Stimulated activated CD8-positive, alpha-beta memory T cell treated with anti-CD3 and anti-CD28 coated beads, Interleukin-2, amount 100 ng/mL, for 1 hour (primary cell): ENCODE data around the gene COX19.

Experiments
- DNase-seq, 2 donors: peaks; one replicate each; pipeline ENCODE4 v3.0.0-alpha.2; 2020; ENCODE audit warnings: low read depth in 2 of 2

The COX19 gene

DNA sequence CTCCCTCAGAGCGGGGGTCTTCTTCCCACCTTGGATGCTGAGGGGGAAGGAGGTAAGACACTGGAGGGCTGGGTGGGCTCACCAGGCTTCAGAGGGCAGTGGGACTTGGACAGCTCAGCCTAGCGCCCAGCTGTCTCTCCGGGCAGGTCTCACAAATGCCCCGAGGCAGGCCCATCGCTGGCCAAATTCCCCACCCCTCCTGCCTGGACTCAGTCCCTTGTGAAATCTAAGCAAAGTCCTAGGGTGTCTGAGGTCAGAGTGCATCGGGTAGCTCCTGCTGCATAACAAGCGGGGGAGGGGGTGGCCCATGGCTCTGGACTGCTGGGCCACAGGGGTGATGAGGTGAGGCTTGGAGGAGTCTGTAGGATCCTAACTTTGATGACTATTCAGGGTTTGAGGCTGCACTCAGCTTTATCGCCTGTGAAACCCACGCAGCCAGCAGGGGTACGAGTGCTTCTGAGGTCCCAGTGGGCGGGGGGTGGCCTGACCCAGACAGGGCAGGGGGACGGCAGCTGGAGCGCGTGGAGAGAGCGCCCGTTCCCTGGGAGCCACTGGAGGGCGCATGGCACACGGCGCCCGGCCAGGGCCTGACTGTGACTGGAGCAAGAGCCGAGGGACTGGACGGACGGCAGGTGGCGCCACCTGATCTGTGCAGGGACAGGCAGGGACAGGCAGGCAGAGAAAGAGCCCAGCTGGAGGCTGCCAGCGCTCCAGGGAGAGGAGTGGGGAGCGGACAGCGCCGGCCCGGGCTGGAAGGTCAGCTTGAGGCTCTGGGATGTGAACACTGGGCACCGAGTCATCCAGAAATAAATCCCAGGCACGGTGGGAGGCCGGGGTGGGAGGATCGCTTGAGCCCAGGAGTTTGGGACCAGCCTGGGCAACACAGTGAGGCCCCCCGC is 17.6 kb upstream of the COX19 start:
- DNase-seq = peak; percentile 88 to 90

DNA sequence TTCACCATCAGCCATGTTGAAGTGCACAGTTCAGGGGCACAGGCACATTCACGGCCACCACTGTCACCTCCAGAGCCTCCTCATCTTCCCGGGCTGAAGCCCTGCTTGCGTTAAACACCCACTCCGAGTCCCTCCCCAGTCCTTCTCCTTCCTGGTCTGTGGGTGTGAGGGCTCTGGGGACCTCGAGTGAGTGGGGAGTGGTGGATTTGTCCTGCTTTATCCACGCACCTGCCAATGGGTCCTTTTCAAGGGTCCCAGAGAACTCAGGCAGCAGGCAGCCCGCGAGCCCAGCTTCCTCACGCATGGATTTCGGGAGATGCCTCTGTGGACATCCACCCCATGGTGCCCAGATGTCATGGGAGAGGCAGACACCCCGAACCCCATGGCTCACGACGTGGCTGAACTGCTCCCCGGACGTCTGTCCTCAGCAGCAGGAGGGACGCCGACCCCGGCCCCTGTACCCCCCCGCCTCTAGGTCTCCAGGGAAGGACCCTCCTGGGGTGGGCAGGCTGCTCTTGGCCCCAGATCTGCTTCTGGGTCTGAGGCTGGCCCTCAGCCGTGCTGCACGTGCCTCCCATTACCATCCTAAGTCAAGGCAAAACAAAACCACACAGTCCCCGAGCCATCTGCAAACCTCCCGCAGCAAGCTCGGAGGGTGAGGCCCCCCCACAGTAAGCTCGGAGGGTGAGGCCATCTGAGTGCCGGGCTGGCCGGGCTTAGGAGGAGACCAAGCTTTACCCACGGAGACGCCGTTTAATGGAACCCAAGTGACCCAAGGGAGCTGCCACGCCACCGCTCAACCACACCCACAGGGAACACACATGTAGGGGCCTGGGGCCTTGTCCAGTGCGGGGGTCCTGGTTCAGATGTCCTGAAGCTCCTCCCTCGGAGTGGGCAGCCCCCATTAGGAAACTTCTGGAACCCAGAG is 16.6 kb upstream of the COX19 start:
- no peak for DNase-seq

DNA sequence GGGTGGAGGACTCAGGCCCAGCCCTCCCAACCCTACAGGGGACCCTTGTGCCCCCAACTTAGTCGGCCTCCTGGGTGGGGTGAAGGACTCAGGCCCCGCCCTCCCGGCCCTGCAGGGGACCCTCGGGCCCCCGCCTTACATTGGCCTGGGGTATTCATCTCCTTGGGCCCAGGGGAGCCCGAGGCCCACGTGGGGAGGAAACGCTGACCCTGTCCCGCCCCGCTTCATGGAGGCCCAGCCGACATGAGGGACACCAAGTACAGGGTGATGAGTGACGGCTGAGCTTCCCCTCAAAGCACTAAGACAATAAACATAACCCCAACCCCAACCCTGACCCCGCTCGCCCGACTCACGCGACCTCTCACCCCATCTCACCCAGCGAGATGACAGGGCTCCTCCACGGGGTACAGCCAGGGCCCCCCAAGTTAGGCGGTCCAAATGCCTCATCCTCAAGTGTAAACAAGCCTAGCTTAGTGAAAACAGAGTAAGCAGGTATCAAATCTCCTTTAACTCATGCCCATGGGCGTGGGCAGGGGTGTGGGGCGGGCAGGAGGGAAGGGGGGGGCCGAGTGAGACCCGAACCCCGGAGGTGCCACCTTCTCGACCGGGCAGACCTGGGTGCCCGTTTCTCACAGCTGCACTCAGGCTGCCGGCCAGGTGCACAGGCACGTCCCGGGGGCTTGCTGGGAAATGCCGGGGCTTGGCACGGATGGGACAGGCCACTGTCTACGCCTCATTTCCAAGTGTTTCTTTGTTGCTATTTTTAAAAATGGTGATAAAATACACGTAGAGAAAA is 15.8 kb upstream of the COX19 start:
- DNase-seq = no peak

DNA sequence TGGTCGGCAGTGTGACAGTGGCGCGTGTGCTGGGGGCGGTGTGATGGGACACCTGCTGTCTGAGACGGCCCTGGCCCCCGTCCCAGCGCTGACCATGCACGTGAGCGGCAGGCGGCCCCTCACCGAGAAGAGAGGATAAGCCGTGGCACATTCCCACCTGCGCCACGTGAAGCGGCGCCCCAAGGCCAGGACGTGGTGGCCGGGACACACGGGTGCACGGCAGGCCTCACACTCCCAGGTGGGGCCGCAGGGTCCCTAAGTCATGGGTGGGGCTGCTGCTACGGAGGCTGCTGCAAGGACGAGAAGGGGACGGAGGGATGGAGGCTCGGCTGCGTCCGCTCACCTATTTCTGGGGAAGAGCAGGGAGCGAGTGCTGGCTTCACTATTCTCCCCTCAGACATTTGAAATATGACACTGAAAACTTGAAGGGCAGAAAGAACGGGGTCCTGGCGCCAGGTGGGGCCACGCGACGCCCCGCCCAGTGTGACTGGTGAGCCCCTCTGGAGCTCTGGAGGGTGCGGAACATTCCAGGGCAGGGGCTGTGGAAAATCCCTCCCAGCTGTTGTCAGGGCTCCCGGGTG is 15.1 kb upstream of the COX19 start:
- DNase-seq = no peak

DNA sequence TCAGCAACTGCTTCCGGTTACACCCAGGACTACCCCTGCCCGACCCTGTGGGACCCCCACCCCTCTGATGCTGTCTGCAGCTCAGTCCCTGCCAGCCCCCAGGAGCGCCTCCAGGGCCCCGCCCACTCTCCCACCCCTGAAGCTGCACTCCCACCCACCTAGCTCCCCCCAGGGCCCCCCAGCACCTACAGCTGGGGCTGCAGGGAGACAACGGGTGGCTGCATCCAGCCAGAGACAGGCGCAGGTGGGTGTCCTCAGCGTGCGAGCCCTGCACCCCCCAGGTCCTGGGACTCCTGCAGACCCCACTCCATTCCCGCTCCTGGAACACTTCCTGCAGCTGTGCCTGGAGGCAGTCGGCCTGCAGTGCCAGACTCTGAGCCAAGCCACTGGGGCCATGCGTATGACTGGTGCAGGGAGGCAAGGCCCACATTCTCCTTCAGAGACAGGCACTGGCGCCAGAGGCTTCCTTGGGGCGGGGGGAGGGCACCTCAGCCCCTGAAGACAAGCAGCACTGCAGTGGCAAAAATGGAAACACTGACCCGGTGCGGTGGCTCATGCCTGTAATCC is 13.7 kb upstream of the COX19 start:
- no peak for DNase-seq

DNA sequence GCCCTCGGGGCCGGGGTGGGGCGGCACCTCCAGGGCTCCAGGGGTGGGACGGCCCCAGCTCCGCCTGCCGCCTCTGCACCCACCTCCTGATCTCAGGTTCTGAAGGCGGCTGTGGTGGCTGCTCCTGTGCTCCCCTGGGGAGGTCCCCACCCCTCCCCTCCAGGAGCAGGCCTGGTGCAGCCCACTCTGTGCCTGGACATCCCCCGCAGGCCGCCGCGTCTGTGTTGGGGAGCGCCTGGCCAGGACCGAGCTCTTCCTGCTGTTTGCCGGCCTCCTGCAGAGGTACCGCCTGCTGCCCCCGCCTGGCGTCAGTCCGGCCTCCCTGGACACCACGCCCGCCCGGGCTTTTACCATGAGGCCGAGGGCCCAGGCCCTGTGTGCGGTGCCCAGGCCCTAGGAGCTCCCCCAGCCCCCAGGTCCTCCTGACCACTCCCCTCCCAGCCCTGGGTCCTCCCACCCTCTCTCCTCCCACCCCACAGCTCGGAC is 13.1 kb upstream of the COX19 start:
- no peak for DNase-seq

DNA sequence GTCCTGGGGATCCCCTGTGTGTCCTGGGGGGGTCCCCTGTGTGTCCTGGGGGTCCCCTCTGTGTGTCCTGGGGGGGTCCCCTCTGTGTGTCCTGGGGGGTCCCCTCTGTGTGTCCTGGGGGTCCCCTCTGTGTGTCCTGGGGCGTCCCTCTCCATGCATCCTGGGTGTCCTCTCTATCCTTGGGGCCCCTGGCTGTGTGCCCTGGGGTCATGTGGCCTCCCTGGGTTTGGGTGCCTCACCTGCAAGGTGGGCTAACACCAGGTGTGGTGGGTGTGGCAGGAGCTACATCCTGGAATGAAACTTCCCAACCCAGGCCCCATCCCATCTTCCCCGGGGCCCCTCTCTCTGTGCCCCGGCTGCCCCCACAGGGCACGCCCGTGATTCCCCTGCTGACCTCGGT is 12.6 kb upstream of the COX19 start:
- no peak for DNase-seq

DNA sequence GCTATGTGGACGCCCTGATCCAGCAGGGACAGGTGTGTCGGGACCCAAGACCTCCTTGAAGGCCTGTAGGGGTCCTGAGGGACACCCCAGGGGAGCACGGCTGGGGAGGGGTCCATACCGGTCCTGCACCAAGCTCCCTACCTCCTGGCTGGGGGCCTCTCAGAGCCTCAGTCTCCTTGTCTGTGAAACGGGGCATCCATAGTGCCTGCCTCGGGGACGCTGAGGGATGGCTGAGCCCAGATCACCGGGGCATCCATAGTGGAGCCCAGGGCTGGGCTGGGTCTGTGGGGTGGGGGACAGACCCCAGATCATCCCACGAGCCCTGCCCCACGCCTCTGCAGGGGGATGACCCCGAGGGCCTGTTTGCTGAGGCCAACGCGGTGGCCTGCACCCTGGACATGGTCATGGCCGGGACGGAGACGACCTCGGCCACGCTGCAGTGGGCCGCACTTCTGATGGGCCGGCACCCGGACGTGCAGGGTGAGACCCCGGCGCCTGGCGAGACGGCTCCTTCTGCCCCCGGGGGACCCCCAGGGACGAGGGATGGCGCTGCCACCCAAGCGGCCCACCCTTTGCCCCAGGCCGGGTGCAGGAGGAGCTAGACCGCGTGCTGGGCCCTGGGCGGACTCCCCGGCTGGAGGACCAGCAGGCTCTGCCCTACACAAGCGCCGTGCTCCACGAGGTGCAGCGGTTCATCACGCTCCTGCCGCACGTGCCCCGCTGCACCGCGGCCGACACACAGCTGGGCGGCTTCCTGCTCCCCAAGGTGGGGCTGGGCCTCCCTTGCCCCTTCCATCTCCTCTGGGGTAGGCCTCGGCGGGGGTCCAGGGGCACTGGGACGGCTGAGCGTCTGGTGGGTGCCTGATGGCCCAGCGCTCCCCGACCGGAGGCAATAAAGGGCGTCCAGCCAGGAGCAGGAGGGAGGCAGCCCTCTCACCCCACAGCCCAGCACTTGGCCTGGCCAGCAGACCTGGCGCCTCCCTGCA is 11.7 kb upstream of the COX19 start:
- no peak for DNase-seq

DNA sequence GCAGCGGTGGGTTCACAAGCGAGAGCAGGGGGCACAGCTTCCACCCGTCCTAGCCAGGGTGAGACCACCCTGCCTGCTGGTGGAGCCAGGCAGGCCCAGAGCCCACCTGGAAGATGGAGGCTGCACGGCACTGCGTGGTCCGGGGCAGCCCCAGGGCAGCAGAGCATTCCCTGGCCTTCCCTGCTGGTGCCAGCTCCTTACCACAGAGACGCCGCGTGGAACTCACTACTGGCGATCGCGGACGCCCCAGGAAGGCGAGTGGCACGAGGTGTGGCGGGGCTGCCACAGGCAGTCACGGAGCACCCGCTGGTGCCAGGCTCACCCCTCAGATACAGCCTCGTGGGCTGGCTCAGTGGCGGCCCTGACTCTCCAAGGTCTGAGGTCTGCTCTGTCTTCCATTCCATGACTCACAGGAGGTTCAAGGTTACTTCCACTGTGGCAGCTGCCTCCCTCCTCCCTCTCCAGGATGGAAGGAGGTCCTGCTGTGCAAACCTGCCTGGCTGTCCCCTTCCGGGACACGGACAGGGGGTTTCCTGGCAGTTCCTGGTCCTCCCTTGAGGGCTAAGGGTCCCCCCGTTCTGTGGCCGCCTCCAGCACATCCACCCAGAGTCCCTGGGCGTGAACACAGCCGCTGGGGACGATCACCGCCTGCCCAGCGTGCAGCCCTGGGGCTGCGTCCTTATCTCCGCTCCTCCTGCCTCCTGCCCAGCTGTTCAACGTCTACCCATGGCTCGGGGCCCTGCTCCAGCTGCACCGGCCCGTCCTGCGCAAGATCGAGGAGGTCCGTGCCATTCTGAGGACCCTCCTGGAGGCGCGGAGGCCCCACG is 10.8 kb upstream of the COX19 start:
- no peak for DNase-seq

DNA sequence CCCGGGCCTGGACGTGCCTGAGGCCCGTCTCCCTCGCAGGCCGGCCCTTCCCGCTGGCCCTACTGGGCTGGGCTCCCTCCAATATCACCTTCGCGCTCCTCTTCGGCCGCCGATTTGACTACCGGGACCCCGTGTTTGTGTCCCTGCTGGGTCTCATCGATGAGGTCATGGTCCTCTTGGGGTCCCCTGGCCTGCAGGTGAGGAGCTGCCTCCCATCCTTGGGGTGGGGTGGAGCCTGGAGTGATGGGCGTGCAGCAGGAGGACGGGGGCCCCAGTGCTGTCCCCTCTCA is 9.7 kb upstream of the COX19 start:
- DNase-seq = no peak

DNA sequence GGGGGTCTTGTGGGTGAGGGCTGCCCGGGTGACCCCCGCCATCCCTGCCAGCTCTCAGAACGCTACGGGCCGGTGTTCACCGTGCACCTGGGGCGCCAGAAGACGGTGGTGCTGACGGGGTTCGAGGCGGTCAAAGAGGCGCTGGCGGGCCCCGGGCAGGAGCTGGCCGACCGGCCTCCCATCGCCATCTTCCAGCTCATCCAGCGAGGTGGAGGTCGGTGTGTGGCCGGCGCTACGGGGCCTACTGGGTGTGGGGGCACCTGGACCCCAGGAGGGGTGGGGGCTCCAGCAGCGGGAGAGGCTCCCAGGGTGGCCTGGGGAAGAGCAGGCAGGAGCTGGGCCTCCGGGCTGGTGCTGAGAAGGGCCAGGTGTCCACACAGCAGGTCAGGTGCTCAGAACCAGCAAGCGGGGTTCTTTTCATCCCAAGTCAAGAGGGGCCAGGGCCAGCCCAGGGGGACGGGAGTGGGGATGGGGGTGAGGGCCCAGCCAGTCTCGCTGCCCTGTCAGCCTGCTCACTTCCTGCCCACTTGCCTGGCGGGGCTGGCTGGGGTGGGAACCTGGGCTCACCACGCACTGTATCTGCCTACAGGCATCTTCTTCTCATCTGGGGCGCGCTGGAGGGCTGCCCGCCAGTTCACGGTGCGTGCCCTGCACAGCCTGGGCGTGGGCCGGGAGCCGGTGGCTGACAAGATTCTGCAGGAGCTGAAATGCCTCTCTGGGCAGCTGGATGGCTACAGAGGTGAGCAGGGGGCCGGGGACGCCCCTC is 9.2 kb upstream of the COX19 start:
- no peak for DNase-seq

DNA sequence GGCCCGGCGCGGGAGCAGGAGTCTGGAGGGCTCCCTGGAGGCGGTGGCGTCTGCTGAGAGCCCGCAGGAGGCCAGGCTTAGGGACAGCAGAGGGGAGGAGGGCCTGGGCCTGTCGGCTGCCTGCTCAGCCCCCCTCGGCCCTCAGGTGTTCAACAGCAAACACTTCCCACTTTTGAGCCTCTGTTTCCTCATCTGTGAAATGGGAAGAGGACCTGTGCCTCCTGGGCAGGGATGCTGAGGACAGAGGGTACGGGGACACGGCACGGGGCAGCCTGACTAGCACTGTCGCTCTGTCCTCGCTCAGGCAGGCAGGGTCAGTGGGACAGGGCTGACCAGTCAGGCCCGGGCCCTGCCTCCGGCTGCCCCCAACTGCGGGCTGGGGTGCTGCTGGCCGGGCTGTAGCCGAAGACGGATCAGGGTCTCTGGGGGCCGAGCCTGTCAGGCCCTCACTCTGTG is 8.3 kb upstream of the COX19 start:
- DNase-seq = no peak

DNA sequence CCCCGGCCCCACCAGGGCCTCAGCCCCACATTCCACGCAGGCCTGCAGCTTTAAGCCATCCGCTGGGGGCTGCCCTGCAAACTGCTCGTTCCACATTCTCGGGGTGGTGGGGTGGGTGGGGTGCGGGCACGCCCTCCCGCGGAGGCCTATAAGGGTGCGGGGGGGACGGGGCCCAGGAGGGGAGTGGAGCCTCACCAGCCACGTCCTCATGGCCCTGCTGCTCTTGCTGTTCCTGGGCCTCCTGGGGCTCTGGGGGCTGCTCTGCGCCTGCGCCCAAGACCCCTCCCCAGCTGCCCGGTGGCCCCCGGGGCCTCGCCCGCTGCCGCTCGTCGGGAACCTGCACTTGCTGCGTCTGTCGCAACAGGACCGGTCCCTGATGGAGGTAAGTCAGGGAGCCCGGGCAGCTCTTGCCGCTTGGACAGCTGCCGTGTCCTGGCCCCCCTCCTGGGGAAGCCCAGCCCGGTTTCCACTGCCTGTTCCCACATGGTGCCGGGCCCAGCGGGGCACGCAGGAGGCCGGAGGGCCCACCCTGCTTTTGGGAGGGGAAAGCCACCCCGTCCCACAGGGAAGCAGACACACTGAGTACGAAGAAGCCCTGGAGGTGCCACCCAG is 7.8 kb upstream of the COX19 start, which contains the start of gene CYP2W1:
Gene CYP2W1, plus strand, starts transcription at position 178 of the 612 bp plus-strand sequence. Its CDS starts 31 bp downstream, at position 209.
- no peak for DNase-seq

DNA sequence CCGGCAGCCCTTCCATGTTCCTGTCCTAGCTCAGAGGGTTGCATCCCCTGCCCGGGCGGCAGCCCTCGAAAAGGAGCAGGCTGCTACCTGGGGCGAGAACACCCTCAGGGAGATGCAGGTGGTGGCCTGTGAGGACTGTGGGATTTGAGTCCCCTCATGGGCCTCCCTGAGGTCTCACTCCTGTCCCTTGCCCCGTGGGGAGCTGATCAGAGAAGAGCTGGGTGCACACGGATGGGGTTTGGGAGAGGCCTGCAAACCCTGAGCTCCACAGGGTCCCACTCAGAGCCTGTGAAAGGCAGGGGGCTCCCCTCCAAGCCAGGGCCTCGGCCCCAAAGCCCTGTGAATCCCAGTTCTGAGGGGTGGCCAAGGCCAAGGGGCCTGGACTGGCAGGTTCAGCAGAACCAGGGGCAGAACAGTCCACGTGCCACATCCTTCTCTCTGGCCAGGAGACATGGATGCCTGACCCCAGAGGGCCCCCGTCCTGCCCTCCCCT is 7.2 kb upstream of the COX19 start:
- no peak for DNase-seq

DNA sequence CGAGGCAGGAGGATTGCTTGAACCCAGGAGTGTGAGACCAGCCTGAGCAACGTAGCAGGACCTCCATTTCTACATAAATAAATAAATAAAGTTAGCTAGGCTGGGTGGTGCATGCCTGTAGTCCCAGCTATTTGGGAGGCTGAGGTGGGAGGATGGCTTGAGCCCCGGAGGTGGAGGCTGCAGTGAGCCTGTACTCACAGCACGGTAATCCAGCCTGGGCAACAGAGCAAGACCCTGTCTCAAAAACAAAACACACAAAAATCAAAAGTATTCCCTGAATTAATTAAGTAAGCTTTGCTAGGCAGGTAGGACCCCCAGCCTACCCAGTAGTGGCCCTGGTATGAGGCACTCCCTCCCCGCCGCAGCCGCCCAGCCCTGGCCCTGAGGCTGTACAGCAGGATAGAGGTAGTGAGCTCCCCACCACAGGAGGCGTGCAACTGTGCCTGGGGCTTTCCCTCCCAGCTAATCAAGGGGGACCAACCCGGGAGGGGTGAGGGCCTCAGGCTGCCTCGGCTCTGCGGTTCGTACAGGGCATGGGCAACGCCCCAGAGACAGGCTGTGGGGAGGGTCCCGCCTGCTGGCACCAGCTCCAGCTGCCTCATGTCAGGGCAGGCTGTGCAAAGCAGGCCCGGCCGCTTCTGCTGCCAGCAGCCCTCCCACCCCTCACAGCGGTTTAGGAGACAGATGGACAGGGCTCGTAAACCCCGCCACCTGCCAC is 6.6 kb upstream of the COX19 start:
- no peak for DNase-seq

DNA sequence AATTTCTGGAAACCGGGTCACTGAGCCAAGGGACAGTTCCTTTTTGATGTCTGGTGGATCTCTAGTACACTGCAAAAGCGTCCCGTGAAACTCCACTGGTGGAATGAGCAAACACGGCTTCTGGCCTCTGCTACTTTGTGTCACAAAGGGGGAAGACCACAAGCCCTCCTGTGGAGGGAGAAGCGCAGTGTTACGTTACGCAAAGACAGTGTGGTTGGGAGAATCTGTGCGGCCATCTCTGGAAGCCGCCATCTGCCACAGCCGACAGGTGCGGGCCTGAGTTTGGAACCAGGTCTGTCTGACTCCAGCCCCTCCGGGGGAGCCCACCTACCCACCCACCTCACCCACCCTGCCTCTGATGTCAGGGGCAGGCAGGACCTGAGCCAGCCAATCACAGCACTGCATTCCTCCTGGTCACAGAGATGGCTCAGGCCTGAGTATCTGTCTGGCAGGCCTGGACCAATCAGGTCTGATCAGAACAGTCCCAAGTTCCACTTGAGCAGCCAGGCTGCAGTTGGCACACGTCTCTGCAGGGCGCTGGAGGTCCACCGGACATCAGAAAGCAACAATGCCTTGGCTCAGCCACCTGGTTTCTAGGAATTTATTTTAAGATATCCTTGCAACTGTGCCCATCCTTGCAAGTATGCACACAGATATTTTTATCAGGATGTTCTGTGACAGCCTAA is 4.7 kb upstream of the COX19 start:
- DNase-seq = no peak
